Measurements from ENCODE around the gene LCTL. TPM values are rescaled to one million over a fixed set of nuclear protein-coding genes. Genes with fewer than 3 reads are reported as not detected.

LCTL gene
- total RNA-seq, 4 donors from 2014 or later = not detected

DNA sequence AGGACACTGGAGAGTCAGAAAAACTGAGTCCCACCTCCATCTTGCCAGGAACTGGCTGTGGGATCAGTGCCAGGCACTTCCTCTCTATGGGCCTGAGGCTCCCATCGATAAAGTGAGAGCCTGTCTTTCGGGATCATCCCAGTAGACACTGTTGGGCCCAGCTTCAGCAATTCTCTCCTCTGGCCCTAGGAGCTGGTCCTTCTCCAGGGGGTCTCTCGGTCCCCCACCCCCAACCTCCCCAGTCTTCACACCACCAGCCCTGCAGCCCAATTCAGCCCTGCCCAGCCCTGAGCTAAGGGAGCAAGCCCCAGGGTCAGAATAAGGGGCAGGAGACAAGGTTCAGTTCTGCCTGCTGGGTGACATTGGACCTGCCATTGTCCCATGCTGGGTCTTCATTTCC, 4.5 kb upstream of the LCTL start:
- TF ChIP-seq, protein P1, sequence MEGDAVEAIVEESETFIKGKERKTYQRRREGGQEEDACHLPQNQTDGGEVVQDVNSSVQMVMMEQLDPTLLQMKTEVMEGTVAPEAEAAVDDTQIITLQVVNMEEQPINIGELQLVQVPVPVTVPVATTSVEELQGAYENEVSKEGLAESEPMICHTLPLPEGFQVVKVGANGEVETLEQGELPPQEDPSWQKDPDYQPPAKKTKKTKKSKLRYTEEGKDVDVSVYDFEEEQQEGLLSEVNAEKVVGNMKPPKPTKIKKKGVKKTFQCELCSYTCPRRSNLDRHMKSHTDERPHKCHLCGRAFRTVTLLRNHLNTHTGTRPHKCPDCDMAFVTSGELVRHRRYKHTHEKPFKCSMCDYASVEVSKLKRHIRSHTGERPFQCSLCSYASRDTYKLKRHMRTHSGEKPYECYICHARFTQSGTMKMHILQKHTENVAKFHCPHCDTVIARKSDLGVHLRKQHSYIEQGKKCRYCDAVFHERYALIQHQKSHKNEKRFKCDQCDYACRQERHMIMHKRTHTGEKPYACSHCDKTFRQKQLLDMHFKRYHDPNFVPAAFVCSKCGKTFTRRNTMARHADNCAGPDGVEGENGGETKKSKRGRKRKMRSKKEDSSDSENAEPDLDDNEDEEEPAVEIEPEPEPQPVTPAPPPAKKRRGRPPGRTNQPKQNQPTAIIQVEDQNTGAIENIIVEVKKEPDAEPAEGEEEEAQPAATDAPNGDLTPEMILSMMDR (IDR thresholded peaks at IDR 0.05; ENCODE audit: low read depth) = no peak

DNA sequence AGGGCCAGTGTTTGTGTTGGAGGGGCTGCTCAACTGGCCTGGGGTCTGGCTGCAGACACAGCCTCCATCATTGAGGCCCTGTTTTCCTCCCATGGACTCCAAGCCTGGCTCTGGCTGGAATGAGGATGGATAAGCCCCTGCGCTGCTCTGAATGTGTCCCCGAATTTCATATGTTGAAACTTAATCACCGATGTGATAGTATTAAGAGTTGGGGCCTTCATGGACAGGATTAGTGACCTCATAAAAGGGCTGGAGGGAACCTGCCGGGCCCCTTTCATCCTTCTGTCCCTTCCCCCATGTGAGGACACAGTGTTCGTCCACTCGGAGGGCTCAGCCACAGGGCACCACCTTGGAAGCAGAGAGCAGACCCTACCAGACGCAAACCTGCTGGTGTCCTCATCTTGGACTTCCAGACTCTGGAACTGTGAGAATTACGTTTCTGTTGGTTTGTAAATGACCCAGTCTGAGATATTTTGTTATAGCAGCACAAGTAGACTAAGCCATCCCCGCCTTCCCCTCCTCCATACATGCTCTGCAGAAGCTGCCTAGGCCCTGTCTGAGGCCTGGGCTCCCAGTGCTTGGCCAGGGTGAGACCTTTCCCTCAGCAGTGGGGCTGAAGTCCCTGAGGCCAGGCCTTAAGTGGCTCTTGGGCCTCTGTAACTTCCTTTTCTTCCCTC, 3.8 kb upstream of the LCTL start:
- TF ChIP-seq, protein P1 (IDR thresholded peaks at IDR 0.05; ENCODE audit: low read depth) = no peak

DNA sequence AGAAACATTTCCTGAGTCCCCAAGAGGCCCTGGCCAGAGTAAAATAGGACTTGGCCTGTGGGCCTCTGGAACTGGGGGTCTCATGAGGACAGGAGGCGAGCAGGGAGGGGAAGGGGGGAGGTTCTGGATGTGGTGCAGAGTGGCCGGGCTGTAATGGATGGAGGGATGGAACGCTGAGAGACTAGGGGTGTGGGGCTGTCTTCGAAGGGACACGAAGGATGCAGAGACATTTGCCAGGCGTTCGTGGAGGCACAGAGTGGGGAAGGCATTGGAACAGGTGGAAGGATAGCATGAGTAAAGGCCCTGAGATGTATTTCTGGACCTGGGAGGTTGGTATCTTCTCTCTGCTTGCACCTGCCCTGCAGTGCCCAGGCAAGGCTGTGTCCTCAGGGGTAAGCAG, 2.1 kb upstream of the LCTL start:
- TF ChIP-seq, protein P1 (IDR thresholded peaks at IDR 0.05; ENCODE audit: low read depth) = no peak

DNA sequence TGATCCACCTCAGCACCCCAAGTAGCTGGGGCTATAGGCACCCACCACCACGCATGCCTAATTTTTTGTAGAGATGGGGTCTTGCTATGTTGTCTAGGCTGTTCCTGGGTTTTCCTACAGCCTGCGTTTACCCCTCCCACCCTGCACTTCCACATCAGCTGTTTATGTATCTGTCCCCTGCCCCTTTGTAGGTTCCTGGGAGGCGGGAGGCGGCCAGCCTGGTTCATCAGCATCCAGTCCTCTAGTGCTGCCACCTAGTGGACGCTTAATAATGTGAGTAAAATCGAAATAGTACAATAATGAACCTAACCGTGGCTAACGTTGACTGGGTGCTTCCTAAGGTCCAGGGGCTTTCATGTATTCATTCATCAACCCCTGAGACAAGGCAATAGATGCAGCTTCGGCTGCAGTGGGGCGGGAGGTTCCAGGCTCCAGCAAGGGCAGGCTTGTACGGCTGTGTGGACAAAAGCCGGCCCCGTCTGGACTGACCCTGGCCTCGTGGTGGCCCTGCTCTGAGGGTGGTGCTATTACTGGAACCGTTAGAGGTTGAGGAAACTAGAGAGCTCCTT, 1.2 kb upstream of the LCTL start:
- TF ChIP-seq, protein P1 (IDR thresholded peaks at IDR 0.05; ENCODE audit: low read depth) = no peak

DNA sequence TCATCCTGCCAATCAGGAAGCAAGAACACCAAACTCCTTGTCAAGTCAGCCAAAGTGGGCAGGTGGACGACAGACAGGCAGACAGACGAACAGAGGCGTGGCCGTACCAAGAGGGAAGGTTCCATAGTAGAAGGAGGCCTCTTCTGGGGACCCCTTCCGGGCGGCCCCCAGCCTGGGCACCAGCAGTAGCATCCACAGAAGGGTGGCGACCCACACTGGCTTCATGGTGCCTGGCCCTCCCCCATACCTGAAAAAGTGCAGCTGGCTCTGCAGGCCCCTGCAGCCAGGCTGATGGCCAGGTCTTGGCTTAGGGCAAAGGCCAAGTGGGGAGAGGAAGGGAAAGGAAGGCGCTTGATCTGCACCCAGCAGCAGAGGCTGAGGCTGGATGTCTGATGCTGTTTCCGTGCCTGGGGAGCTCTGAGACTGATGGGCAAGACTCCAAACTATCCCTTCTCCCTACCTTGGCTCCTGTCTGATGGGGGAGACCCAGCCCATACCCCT, 607 bp downstream of the LCTL start:
- TF ChIP-seq, protein P1 (IDR thresholded peaks at IDR 0.05; ENCODE audit: low read depth) = no peak

DNA sequence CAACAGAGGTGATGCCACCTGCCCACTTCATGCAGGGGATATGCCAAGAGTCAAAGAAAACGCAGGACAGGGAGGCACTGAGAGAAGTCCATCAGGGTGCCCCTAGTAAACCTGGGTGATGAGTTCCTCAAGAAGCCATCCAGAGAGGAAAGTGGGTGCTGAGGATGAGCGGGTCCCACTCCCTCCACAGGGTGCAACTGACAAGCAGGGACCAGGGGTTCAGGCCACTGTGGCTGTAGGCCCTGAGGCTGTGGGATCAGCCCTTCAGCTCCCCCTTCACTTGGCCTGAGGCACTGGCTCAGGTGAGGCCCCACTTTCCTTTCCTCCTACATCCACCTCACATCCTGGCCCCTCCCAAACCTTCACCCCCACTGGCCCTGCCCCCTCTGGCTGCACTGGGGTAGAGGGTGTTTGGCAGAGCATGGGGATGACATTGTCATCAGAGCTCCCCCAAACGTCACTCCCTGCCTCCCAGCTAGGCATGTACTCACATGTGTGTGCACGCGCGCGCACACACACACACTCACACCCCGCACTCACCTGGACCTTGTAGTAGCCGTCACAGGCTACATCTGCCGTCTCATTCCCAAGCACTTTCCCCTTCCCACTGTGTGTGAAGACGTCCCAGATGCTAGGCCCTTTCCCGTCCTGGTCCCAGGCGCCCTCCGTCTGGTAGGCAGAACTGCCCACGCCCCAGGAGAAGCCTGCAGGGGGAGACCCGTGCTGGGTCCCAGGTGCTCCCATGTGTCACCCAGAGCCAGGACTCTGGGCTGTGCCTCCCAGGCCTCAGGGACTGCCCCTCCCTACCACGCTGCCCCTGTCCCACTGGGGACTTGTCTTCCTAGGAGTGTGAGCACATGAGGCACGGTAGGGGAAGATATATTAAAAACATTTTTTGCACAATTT, 1.4 kb downstream of the LCTL start:
- TF ChIP-seq, protein P1 (IDR thresholded peaks at IDR 0.05; ENCODE audit: low read depth) = no peak
